ENCODE data around the gene RNF144A.

- TF ChIP-seq, protein P1, sequence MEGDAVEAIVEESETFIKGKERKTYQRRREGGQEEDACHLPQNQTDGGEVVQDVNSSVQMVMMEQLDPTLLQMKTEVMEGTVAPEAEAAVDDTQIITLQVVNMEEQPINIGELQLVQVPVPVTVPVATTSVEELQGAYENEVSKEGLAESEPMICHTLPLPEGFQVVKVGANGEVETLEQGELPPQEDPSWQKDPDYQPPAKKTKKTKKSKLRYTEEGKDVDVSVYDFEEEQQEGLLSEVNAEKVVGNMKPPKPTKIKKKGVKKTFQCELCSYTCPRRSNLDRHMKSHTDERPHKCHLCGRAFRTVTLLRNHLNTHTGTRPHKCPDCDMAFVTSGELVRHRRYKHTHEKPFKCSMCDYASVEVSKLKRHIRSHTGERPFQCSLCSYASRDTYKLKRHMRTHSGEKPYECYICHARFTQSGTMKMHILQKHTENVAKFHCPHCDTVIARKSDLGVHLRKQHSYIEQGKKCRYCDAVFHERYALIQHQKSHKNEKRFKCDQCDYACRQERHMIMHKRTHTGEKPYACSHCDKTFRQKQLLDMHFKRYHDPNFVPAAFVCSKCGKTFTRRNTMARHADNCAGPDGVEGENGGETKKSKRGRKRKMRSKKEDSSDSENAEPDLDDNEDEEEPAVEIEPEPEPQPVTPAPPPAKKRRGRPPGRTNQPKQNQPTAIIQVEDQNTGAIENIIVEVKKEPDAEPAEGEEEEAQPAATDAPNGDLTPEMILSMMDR (IDR thresholded peaks at IDR 0.05) = no peak
- TF ChIP-seq POLR2A (IDR thresholded peaks at IDR 0.05) = no peak
Measured at GRCh38 chr2:6940820-6941219, 23.6 kb downstream of the RNF144A start.

Data from right lobe of liver (tissue), 4 donors.